ENCODE data around the gene NEURL2.
A peak's percentile ranks its signal among the peaks of the same experiment; 100 is the strongest.
"Not testable (repeated sequence)": the region's sequence is repeated elsewhere in the genome, so short reads cannot be mapped to it uniquely, and the experiment has no call there.

The NEURL2 gene, protein sequence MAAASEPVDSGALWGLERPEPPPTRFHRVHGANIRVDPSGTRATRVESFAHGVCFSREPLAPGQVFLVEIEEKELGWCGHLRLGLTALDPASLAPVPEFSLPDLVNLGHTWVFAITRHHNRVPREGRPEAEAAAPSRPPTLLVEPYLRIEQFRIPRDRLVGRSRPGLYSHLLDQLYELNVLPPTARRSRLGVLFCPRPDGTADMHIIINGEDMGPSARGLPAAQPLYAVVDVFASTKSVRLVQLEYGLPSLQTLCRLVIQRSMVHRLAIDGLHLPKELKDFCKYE

GRCh38 chr20:45890985-45891983 lies at the start of gene NEURL2, which contains the start of gene CTSA:
NEURL2 (minus strand) TSS chr20:45891208; CDS start chr20:45890991, 217 bp downstream.
CTSA (plus strand) TSS chr20:45891335; CDS start chr20:45891569, 234 bp downstream.
- DNase-seq (ENCODE audit: low read depth in 3 of 3): peak; percentile 76 to 79 (median 79)

DNA sequence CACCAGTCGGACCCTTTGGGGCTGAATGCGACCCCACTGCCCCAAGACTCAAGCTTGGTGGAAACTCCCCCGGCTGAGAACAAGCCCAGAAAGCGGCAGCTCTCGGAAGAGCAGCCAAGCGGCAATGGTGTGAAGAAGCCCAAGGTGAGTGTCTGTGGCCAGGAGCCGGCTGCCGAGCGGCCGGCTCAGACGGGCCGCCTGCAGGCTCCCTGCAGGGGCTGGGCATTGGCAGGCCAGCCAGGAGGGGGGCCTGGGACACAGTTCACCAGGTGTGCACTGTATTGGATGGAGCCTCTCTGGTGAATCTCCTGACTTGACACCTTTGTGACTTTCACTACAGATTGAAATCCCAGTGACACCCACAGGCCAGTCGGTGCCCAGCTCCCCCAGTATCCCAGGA lies 49.5 kb upstream of the NEURL2 start:
- no peak for DNase-seq (ENCODE audit: low read depth in 3 of 3)

- DNase-seq (ENCODE audit: low read depth in 3 of 3): no peak
These were observed 49.0 kb upstream of the NEURL2 start for GRCh38 chr20:45940053-45940452.

DNA sequence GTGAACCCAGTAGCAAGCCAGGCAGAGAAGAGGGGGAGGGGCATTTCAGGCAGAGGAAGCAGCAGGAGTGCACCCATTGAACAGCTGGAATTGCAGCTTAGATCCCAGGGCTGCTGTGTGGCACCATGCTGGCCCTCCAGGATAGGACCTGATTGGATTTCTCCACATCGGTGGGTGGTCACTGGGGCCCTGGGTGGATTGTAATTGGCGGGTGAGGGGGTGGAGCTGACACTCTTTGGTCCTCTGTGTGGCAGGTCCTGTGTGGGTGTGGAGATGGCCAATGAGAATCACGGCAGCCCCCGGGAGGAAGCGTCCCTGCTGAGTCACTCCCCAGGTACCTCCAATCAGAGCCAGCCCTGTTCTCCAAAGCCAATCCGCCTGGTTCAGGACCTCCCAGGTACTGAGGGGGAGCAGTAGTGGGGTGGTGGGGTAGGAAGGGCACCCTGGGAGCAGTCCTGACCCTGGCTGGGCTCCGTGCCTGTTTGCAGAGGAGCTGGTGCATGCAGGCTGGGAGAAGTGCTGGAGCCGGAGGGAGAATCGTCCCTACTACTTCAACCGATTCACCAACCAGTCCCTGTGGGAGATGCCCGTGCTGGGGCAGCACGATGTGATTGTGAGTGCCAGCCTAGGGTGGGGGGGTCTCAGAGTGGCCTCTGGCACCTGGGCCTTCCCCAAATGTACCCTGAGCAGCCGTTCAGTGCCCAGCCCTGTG lies 47.9 kb upstream of the NEURL2 start:
- no peak for DNase-seq (ENCODE audit: low read depth in 3 of 3)

DNA sequence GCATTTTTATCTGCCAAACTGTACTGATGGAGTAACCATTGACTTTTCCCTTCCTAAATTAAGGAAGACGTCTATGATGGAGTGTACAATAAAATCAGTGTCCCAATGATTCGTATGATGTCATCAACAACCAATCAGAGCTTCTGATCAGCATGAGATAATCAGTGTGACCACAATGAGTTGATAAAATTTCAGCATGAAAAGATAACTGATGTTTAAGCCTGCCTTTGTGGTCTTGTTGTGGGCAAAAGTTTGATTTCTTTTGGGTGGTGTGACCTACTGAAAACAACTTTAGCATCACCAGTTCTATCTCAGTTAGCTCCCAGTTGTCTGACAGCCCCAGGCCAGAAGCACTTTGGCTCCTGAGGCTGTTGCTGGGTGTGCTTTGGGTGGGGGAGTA lies 46.8 kb upstream of the NEURL2 start:
- DNase-seq (ENCODE audit: low read depth in 3 of 3): no peak

- no peak for DNase-seq (ENCODE audit: low read depth in 3 of 3)
These were observed 44.5 kb upstream of the NEURL2 start for GRCh38 chr20:45935416-45936046.

- DNase-seq (ENCODE audit: low read depth in 3 of 3): peak; percentile 96 to 98 (median 97)
These were observed 43.8 kb upstream of the NEURL2 start, which contains the start of gene PCIF1 for GRCh38 chr20:45934586-45935415. PCIF1 (plus strand) TSS chr20:45934683; CDS start chr20:45939000, 4,317 bp downstream.

DNA sequence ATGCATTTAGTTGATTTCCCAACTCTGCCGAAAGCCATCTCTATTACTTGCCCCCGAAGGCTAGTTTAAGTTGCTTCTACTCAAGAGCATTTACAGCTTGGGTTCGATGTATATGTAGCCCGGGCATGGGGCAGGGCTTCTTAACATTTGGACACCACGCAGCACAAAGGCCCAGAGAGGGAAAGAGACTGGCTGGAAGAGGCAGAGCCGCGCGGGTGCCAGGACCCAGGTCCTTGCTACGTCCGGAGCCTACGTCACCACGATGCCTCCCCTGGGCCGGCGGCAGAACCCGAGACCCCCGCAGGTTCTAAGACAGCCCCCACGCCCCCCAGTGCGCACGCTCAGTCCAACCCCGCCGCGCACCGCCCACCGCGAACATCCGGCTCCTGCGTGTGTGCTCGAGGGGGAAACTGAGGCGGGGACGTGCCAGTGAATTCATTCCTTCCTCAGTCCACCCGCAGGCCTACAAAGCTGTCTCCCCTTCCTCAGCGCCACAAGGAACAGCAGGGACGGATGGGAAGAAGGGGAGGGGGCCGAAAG lies 43.1 kb upstream of the NEURL2 start:
- DNase-seq (ENCODE audit: low read depth in 3 of 3): no peak

GRCh38 chr20:45933266-45934045 lies 42.4 kb upstream of the NEURL2 start:
- no peak for DNase-seq (ENCODE audit: low read depth in 3 of 3)

DNA sequence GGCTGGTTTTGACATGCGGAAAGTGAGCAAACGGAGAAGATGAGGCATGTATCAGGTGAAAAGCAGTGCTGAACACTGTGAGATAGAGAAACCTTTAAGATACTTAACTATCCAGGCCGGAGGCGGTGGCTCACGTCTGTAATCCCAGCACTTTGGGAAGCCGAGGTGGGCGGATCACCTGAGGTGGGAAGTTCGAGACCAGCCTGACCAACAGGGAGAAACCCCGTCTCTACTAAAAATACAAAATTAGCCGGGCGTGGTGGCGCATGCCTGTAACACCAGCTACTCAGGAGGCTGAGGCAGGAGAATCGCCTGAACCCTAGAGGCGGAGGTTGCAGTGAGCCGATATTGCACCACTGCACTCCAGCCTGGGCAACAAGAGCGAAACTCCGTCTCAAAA lies 40.7 kb upstream of the NEURL2 start:
- not testable (repeated sequence) for DNase-seq (ENCODE audit: low read depth in 3 of 3)

GRCh38 chr20:45927071-45927878 lies 36.3 kb upstream of the NEURL2 start:
- DNase-seq (ENCODE audit: low read depth in 3 of 3): no peak

DNA sequence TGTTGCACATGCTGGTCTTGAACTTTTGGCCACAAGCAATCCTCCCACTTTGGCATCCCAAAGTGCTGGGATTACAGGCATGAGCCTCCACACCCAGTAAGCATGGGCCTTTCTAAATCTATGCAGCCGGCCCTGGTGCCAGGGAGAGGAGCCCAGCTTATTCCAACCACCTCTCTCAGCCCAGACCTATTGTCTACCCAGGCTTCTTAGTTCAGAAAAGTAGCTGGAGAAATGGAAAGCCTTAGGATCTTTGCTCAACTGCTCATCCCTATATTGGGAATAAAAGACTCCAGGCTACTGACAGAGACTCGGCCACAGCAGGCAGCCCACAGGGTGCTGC lies 35.7 kb upstream of the NEURL2 start:
- no peak for DNase-seq (ENCODE audit: low read depth in 3 of 3)

DNA sequence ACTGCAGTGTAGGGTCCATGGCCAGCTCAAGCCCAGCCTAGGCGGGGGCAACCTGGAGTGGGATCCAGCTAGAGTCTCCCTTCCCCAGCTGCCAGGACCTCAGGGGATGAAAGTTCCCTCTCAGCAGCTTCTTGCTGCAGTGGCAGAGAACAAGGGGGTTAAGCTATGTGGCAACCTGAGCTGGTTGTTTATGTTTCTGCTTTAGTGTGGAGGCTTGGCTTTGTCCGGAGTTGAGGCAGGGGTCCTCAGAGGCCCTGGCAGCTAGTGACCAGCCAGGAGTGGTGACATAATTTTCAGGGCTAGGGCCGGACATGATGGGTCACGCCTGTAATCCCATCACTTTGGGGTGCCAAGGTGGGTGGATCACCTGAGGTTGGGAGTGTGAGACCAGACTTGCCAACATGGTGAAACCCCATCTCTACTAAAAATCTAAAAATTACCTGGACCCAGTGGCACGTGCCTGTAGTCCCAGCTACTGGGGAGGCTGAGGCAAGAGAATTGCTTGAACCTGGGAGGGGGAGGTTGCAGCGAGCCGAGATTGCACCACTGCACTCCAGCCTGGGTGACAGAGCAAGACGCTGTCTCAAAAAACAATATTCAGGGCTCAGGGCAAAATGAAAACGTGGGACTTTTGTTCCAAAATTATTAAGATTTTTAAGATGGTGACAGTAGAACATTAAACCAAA lies 35.0 kb upstream of the NEURL2 start:
- DNase-seq (ENCODE audit: low read depth in 3 of 3): no peak

GRCh38 chr20:45924391-45925261 lies 33.6 kb upstream of the NEURL2 start:
- no peak for DNase-seq (ENCODE audit: low read depth in 3 of 3)

DNA sequence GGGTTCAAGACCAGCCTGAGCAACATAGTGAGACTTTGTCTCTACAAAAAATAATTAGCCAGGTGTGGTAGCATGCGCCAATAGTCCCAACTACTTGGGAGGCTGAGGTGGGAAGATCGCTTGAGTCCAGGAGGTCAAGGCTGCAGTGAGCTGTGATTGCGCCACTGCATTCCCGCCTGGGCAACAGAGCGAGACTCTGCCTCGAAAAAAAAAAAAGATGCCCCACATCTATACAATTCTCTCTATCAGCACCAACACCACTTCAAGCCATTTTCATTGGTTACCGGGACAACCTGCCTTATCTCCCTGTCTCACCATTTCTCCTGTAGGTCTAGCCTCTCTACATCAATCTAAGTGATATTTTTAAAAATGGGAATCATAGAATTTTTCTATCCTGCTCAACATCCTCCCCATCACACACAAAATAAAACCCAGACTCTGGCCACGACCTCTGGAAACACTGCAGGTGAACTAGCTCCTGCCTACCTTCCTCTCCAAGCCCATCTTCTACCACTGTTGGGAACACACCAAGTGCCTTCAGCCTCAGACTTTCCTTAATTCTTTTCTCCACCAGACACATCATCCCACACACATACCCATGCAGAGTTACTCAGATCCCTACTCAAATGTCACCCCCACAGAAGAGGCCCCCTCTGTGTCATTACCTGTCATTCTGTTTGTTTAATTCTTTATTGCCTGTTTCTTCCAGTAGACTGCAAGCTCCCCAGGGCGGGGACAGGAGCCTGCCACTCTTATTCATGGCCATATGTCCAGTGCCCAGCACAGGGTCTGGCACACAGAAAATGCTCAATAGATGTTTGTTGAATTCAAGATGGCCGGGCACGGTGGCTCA lies 30.6 kb upstream of the NEURL2 start:
- no peak for DNase-seq (ENCODE audit: low read depth in 3 of 3)
